NCI-H82 (cell line): ENCODE data around the gene LSP1.

Experiments
- DNase-seq: peaks from one replicate; lab custom pipeline; 2025; lab: John Stamatoyannopoulos, UW

LSP1 gene

DNA sequence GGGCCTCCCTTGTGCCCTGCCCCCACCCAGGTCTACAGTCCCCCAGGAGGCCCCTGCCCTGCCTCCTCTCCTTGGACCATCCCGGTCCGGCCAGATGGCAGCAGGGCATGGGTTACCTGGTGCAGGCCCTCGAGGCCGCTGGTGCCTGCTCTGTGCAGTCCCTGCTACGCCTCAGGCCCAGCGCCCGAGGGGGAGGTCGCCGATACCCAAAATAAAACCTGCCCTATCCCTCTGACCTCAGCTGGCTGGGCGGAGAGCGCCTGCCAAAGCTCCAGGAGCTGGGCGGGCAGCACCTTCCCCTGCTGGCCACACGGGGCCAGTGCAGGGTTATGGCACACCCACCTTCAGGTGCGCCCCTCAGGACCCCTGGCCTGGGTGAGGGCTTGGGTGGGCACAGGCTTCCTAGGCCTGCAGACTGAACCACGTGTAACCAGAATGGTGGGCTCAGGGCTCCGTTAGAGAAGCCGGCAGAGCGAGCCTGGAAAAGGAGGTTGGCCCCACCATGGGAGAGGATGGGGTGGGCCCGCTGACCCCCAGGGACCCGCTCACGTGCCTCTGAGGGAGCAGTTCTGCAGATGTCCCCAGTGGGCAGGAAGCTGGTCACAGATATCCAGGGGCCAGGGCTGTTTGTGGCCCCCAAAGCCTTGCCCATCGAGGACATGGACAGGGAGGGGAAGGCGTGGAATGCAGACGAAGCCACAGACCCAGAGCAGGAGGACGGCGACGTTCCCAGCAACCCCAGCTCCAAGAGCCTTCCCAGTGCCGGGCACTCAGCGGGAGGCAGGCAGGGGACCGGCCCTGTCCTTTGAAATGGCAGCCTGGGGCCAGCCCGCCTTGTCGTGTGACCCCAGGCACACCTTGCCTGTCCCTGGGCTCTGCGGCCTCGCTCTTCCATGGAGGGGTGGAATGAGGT is 64.9 kb downstream of the LSP1 start:
- no peak for DNase-seq

- no peak for DNase-seq
These were observed 65.8 kb downstream of the LSP1 start for GRCh38 chr11:1918436-1919315.

DNA sequence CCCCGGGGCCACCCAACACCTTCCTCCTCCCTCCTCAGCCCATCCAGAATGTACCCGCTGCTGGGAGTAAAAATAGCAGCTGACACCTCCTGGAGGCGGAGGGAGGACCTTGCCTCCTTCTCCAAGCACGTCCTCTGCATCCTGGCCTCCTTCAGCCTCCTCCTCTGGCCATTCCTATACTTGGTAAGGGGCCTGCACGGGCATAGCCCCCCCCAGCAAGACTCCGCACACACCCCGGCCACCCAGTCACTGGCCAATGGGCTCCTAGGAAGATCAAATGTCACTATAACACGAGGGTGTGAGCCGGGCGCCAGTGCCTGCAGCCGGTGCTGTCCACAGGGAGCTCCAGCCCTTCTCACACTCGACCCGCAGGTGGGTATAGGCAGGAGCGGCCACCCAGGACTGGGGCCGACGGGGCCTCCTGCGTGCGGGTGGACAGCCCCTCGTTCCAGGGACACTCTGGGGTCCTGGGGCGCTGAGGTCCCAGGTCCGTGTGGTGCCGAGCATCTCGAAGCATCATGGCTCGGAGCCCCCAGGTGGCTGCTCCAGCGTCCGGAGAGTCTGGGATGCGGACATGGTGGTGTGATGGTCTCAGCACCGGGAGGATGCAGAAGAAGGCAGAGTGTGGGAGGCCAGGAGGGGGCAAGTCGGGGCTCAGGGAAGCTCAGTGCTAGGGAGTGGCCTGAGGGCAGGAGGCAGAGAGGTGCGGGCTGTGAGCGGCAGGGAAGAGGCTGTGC is 66.7 kb downstream of the LSP1 start, which contains the start of gene TNNT3:
Gene TNNT3, plus strand, starts transcription at position 313 of the 737 bp plus-strand sequence. CDS start 3,172 bp downstream, outside the sequence.
- DNase-seq = no peak

GRCh38 chr11:1920128-1920908 is 67.4 kb downstream of the LSP1 start:
- no peak for DNase-seq

DNA sequence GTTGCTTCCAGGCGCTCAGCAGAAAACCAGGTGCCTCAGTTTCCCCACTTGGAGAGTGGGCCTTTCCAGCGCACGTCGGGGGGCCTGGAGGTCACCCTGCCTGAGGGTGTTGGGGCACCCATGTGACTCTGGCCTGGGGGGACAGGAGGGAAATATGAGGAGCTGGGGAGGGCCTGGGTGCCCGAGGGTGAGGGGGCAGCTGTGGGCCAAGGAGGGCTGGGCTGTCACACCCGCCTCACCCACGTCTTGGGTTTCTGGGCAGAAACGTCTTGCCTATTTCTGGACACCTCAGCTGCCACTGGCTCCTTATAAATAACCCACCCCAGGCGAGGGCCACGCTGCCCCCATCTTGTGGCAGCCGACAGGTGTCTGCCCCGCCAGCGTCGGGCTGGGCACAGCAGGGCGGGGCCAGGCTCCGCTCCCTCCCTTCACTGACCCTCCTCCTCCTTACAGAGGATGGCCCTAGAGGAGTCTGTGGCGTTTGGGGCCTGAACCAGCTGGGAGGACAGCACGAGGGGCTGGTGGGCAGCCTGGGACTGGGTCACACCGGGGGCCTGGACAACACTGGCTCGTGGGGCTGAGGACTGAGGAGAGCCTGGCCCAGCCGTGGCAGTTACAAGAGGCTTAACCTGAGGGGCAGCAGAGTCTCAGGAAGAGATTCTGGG is 68.2 kb downstream of the LSP1 start:
- DNase-seq = no peak

GRCh38 chr11:1921574-1922141 is 68.8 kb downstream of the LSP1 start:
- DNase-seq = no peak

DNA sequence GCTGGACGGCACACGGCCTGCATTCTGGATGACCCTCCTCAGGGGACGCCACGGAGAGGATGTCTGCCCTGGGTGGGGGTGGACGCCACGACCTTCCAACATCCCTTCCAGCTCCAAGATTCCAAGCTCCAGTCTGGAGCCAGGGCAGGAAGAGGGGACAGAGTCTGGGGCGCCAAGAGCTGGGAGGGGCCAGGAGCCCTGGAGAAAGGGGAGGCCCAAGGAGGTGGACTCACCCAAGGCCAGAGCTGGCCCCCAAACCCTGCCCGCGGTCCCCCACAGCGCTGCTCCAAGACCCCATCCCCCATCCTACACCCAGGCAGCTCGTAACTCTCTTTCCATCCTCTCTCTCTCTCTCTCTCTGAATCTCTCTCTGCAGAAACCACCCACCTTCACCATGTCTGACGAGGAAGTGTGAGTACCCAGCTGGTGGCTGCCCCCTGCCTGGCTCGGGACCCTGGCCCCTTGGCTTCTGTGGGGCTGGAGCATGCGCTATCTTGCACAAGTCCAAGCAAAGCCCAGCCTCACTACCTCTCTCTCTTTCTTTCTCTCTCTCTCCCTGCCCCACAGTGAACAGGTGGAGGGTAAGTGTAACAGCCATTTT is 69.7 kb downstream of the LSP1 start:
- DNase-seq = no peak

DNA sequence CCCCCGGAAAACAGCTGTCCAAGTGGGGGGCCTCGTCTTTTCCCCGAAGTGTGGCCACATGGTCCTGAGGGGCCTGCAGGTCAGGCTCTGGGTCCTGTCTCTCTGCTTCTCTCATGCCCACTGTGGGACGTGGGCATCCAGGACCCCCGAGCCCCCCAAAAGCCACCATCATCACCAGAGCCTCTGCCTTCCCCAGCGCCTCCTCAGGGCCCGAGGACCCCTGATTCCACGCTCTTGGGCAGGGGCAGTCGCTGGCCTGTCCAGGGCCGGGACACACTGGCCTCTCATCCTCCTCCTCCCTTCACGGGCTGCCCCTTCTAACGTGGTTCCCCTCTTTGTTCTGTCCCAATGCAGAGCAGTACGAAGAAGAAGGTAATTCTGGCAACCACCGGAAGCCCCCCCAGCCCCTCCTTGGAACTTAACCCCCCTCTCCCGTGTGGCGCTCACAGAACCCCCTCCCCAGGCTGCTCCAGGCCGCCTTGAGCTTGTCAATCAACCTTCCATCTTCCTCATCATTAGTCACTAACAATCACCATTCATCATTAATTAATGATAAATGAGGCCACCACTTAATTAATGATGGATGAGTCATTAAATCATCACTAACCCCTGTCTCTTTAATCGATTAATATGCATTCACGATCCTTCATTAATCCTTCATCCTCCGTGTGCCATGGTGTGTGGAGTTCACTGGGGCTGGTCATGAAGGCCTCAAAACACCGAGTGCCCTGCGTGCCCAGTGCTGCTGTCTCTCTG is 70.5 kb downstream of the LSP1 start:
- DNase-seq = no peak

- no peak for DNase-seq
These were observed 71.3 kb downstream of the LSP1 start for GRCh38 chr11:1924181-1924580.

DNA sequence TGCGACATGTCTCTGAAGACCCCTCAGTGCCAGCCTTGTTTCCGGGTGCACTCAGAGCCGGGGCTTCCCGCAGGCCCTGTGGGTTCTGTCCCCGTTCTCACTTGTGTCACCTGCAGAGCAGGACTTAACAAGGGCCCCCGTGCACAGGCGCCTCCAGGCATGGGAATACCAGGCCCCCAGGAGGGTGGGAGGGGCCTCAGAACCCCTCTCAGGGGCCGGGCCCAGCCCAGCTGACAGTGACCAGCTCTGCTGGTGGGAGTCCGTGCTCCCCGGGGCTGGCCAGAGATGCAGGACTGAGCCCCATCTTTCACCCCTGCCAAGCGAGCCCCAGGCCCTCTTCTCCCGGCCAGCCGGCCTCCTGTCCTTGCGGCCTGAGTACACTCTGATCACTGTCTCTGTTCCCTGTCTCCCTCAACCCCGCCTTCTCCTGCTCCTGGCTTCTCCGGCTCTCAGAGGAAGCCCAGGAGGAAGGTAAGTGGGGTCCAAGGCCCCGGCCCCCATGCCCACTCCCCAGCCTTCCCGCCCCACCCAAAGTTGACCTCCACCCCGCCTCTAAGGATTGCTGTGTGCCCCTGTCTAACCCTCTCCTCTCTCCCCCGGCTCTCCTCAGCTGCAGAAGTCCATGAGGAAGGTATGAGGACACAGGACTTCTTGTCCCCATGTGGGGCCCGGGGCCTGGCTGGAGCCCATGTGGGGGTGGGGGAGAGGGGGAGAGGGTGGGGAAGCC is 71.9 kb downstream of the LSP1 start:
- DNase-seq = no peak

DNA sequence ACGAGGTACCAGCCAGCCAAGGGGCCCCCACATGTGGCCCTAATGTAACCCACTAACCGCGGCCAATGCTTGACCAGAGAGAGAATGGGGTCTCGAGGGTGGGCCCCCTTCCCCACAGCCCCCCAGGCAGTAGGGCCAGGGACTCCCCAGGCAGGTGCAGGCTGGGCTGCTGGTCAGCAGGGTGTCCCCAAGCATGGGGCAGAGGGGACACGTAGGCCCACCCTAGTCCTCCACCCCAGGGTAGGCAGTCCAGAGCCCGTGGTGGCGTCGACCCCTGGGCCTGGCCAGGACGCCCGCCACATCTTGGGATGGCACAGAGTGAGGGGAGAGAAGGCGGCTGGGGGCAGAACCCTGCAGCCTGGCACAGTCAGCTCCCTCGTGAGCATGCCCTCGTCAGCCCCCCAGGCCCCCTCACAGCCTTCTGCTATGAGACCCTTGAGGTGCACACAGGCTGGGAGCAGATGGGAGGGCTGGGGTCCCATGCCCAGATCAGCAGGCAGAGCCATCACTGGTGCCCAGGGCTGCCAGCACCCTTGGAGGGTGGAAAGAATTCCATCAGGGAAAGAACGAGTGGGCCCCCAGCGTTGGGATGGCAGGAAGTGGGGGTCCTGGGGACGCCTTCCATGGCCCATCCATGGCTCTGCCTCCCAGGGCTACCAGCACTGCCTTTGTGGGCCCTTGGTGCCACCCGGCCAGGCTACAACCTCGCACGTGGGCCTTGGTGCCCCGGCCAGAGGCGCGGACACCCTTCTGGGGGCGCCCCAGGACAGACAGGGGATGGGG is 72.7 kb downstream of the LSP1 start:
- DNase-seq = no peak

DNA sequence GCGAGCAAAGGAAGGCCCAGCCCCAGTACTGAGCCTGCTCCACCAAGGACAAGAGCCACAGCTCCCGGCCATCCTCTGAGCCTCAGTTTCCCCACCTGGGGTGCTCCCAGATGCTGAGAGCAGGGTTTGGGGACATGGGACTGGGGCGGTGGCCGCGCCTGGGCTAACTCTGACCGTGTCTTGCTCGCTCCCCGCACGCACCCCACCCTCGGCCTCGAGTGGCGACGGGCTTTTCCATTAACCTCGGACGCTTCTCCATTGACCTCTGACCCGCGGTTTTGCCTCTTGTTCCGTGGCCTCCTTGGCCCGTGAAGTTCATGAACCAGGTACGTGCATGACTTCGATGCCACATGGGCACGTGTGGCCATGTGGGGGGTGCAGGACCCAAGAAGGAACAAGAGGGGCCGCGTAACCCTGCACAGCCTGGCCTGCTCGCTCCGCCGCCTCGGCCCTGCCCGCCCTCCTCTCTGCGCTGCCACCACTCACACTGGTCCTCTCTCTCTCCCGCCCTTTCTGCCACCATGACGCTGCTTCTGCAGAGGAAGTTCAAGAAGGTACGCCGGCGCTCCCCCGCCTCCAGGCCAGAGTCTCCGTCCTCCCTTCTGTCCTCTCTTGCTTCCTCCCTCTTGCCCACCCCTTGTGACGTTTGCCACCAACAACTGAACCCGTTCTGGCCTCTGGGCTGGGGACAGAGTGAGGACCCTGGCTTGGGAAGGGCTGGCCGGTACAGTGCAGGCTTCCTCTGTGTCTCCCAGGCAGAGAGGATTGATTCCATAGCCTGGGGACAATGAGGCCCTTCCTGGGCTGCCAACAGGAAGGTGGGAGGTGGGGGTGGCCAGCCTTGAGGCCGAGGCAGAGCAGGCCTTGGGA is 73.5 kb downstream of the LSP1 start:
- DNase-seq = no peak

DNA sequence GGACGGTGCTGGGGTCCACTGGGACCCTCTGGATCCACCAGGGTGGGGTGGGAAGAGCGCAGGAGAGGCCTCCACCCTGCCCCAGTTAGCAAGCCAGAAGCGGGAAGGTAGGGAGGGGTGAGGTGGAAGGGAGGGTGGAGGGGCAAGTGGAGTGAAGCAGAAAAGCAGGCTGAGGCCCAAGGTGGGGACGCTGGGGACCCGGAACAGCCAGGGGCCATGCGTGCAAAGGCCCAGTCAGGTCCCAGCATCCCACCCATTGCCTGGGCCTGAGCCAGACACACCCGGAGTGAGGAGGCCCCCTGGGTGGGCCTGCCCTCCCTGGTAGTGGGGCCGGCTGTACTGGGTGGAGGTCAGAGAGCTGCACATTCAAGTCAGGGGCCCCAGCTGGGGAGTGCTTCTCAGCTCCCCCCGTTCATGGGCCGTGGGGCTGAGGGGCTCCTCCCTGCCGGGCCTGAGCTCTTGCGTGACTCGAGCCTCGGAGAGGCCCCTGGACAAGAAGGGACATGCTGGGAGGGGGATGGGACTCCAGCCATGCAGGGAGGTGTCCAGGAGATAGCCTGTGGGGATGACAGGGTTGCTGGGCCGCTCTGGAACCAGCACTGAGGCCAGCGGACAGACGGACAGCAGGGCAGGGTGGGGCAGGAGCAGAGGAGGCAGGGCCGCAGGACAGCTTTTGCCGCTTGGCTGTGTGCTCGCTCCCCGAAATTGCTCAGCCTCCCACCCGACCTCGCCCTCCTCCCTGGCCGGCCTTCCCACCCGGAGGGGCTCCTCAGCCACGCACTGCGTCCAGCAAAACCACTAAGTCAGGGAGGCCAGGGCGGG is 74.4 kb downstream of the LSP1 start:
- DNase-seq = no peak

DNA sequence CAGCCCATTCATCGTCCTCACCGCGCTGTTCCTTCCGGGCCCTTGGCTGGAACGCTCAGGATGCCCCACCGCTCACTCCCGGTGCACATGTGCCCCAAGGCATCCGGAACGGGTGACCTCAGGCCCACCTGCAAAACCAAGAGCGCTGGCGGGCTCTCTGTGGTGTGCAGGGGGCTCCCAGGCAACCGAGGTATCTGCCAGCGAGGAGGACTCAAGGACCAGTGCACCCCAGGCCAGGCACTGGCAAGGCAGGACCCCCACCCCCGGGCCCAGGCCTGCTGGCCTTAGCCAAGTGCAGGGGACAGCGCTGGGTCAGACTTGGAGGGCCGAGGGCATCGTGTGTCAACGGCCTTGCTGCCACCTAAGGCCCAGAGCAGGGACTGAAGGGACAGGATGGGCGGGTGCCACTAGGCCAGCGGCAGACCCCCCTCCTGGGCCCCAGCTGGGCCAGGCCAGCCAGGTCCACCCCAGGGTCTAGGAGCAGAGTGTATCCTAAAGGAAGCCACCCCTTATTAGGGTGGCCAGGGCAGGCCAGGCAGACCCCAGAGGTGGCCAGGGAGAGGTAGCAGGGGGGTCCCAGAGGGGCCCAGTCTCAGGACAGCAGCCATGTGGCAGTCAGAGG is 75.1 kb downstream of the LSP1 start:
- DNase-seq = no peak

DNA sequence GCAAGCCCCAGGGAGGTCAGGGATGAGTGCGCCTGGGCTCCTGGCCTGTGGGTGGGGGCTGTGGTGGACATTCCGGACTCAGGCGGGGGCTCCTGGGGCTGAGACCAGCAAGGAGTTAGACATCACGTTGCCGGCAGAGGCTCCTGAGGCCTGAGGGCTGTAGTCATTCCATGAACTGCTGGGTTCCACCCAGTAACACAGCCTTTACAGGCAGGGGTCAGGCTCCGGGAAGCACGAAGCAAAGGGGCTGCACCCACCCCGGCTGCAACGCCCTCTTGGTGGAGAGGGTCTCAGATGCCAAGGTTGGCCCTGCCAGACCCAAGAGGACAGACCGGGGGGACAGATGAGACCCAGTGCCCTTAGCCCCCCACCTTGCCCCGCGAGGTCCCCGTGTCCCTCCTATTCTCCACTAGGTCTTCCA is 75.6 kb downstream of the LSP1 start:
- no peak for DNase-seq
